VCaP (cell line): ENCODE measurements around the gene LTB4R2.

Source experiments
- H3K27ac ChIP-seq: fragments of 450-650 bp; 2 replicates; pipeline ENCODE4 v1.5.1; 2017
- TF ChIP-seq, protein P1 (sequence below): fragments of 450-650 bp; conservative IDR thresholded peaks from 2 replicates; pipeline ENCODE4 v1.5.1; 2017; ENCODE audit warnings: mild to moderate bottlenecking, moderate library complexity

LTB4R2 gene

DNA sequence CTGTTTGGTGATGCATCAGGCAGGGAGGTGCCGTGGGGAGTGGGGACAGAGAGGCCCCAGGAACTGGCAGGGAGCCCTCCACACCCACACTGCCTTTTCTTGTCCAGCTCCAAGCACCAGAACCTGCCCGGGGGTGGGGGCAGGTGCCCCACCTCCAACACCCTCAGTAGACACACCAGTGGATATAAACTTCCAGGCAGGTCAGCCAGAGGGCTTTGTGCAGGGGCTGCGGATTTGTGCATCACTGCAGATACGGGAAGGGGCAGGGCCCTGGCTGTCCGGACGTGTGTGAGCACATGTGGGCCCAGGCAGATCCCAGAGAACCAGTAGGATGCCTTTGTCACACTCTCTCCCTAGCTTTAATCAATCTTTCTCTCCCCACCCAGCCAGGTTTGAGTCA, 45.6 kb upstream of the LTB4R2 start:
- TF ChIP-seq, protein P1, sequence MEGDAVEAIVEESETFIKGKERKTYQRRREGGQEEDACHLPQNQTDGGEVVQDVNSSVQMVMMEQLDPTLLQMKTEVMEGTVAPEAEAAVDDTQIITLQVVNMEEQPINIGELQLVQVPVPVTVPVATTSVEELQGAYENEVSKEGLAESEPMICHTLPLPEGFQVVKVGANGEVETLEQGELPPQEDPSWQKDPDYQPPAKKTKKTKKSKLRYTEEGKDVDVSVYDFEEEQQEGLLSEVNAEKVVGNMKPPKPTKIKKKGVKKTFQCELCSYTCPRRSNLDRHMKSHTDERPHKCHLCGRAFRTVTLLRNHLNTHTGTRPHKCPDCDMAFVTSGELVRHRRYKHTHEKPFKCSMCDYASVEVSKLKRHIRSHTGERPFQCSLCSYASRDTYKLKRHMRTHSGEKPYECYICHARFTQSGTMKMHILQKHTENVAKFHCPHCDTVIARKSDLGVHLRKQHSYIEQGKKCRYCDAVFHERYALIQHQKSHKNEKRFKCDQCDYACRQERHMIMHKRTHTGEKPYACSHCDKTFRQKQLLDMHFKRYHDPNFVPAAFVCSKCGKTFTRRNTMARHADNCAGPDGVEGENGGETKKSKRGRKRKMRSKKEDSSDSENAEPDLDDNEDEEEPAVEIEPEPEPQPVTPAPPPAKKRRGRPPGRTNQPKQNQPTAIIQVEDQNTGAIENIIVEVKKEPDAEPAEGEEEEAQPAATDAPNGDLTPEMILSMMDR = no peak
- no peak overlapping the region for H3K27ac ChIP-seq

DNA sequence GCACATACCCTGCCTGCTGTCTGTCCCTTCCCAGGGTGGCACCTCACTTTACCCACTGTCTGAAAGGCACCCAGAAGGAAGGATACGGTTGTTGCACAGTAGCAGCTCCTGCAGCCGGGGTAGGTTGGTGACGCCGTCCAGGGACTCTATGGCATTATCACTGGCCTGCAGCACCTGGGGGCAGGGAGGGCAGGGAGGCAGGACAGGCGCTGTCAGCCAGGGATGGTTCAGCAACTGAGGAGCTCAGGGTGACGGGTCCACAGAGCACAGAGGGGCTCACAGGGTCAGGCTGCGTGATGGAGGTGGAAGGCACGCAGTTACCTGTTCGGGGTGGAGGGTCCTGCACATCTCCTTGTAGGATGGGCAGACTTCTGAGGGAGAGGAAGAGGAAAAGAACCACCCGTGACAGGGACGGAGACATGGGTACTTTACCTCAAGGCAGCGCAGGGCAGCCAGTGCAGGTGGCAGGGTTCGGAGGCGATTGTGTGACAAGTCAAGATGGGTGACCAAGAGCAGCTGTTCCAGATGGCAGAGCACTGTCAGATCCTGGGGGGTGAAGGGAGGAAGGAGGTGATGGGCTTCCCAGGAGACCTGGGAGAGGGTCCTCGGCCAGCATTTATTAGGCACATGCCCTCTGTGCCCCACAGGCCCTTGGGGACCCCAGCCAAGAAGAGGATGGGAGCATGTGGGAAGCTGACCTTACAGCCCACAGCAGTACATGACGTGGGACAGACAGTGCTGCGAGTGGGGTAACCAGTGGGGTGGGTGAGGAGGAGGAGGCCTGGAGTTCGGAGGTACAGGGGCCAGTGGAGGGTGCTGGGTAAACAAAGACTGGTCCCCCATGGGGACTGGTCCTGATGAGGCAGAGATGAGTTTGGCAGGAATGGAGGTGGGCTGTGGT, 43.3 kb upstream of the LTB4R2 start:
- TF ChIP-seq, protein P1 = no peak
- H3K27ac ChIP-seq = no peak overlapping the region

DNA sequence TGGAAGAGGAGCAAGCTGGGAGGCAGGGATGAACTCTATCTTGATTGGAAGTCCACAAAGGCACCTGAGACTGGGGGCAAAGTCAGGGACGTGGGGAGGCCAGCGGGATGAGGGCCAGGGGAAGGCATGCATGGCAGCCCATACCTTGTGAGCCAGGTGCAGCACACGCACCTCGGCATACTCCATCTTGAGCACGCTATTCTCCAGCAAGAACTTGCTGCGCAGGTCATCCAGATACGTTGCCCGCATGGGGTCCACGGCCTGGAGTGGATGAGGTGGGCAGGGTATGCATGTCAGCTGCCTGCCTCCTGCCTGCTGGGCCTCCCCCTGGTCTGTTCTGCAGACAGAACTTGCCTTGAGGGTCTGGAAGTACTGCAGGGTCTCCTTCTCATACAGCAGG, 42.4 kb upstream of the LTB4R2 start:
- TF ChIP-seq, protein P1 = no peak
- H3K27ac ChIP-seq = no peak overlapping the region

DNA sequence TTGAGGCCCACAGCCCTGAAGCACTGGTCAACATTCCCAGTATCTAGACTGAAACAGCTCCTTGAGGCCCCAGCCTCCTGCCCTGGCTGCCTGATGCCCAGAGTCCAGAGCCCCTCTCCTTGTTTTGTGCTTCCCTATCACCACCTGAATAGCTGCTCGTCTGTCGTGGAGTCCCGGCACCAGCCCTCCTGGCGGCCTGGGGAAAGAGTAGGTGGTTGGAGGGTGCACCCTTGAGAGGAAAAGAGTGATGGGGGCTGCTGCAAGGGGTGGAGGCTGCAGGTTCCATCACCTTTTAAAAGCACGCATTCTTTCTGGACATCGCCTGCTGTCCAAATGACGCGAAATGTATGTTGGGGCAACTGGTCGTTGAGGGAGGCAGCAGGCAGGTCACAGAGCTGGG, 41.7 kb upstream of the LTB4R2 start:
- no peak overlapping the region for H3K27ac ChIP-seq
- TF ChIP-seq, protein P1 = no peak

DNA sequence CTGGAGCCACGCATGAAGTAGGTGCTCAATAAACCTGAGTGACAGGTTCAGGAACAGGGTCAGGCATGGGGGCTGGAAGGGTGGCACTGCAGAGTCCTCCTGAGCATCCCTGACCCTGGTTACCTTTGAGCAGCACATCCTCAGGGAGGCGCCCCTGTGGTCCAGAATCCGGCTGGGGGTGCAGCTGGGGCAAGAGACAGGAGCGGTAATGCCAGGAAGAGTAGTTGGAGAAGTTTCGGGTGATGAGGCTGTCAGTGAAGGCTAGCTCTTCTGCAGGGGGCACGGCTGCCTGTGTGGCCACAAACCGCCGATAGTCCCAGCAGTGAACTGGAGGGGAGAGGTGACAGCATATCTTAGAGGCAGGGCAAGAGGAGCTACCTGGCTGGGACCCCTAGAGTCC, 40.6 kb upstream of the LTB4R2 start:
- TF ChIP-seq, protein P1 = no peak
- no peak overlapping the region for H3K27ac ChIP-seq

DNA sequence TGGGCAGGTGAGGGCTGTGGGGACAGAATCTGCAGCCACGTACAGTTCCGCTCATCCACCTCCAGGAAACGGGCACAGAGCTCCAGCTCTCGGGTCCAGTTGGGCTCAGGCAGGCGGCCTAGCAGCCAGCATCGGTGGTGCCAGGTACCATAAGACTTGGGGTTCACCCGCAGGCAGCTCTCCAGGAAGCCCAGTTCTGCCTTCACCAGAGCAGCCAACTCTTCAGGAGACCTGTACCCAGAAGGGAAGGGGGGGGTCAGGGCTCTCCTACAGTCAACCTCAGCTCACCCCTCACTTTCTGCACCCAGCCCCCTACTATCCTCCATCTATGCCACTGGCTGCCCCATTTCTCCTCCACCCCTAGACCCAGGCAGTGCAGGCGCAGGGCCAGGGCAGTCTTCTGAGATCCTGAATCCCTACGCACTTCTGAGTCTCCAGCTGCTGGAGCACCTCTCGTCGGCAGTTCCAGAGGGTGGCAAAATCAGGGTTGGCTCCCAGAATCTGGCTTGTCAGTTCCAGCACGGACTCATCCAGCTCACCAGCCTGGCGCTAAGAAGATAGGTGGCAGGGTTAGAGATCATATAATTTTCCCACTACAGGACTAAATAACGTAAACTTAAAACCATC, 39.9 kb upstream of the LTB4R2 start:
- TF ChIP-seq, protein P1 = no peak
- H3K27ac ChIP-seq = no peak overlapping the region; the same call in 1 of the 2 replicates

DNA sequence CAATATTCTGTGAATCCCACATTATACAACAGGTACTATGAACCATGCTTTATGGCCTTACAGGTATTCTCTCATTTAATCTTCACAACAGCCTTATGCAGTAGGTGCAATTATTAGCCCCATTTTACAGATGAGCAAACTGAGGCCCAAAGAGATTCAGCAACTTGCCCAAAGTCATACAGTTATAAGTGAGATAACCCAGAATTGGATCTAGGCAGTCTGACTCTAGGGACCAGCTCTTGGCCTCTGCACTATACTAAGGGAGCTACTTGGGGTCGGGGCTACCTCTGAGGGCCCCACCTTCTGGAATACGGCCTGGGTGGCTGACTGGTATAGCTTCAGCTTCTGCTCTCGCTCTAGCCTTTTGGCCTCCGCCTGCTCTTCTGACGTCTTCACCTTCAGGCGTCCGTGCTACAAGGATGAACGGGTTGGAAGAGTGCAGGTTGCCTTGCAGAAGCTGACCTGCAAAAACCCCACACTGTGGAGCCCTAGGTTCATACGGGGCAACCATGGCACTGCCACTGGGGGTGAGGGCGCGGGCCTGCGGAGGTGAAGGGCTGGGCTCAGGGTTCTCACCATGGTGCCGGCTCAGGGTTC, 39.3 kb upstream of the LTB4R2 start:
- peak overlapping the region; percentile 93 for H3K27ac ChIP-seq
- TF ChIP-seq, protein P1 = no peak
